ENCODE measurements around the gene ID4. TPM values are rescaled to one million over a fixed set of nuclear protein-coding genes. Genes with fewer than 3 reads are reported as not detected.

The ID4 gene
- total RNA-seq, 1 experiment from 2014 or later: 0.10 TPM

DNA sequence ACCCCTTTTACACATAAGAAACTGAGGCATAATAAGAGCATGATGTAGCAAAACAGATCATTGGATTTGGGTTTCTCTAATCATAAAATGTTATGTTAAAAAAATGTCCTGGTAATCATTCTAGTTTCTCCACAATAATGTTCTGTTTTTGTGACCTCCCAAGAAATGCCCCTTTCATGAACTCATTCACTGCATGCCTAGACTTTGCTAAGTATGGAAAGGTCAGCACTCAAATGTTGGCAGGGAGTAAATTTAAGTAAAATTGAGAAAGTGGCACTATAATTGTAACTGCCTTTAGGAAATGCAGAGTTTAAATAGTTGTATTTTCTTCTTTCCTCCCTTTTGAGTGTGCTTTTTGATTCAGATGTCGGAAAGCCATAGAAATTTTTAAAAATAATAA is 48.5 kb upstream of the ID4 start:
- Histone ChIP-seq H3K27me3 (ENCODE audit: insufficient read depth, low read length) (no peaks in the 10 kb centered on the region), H3K9me3 (ENCODE audit: control insufficient read depth in 1 of 2, insufficient read depth in 1 of 2, low read depth in 1 of 2, low read length in 2 of 2) (no peaks in the 10 kb centered on the region), H3K27ac (ENCODE audit: low read depth, low read length) (no peak overlapping the region), H3K9ac (ENCODE audit: low read length) (no peak overlapping the region), H3K4me2 (ENCODE audit: low read length) (no peak overlapping the region), H3K4me1 (ENCODE audit: control insufficient read depth in 1 of 2, insufficient read depth in 2 of 2, low read length in 2 of 2) (no peaks in the 10 kb centered on the region), H3K79me2 (ENCODE audit: insufficient read depth, low read length) (no peaks in the 10 kb centered on the region), H2AFZ (ENCODE audit: low read depth, low read length, poor library complexity, severe bottlenecking) (no peak overlapping the region), H3K36me3 (ENCODE audit: control insufficient read depth in 1 of 2, insufficient read depth in 2 of 2, low read length in 2 of 2) (no peaks in the 10 kb centered on the region), H3K4me3 (replicated peaks in 1 of 2; ENCODE audit: low read depth in 1 of 2, low read length in 2 of 2) (no peak overlapping the region), H4K20me1 (ENCODE audit: insufficient read depth) (no peaks in the 10 kb centered on the region), H3K9me2 (ENCODE audit: insufficient read depth) (no peaks in the 10 kb centered on the region)
- BruUV-seq (replicated peaks): no TSS peak
- intact Hi-C loops (cut with micrococcal nuclease): no loop called here
- TF ChIP-seq EGR1 (IDR thresholded peaks at IDR 0.05; ENCODE audit: low read depth) (no peak), EZH2phosphoT487 (IDR thresholded peaks at IDR 0.05; ENCODE audit: borderline replicate concordance) (no peak), TCF7L2 (IDR thresholded peaks at IDR 0.05; ENCODE audit: borderline replicate concordance, extremely low read depth, insufficient read depth, insufficient read length) (no peak), POLR2AphosphoS5 (IDR thresholded peaks at IDR 0.05; ENCODE audit: low read depth, low read length) (no peak), YY1 (IDR thresholded peaks at IDR 0.05; ENCODE audit: extremely low read depth, insufficient replicate concordance, low read depth, low read length) (no peak), EZH2 (IDR thresholded peaks at IDR 0.05) (no peak), RAD21 (IDR thresholded peaks at IDR 0.05; ENCODE audit: low read depth) (no peak), CBX3 (IDR thresholded peaks at IDR 0.05; ENCODE audit: low read depth) (no peak)
- TF ChIP-seq, protein P1, sequence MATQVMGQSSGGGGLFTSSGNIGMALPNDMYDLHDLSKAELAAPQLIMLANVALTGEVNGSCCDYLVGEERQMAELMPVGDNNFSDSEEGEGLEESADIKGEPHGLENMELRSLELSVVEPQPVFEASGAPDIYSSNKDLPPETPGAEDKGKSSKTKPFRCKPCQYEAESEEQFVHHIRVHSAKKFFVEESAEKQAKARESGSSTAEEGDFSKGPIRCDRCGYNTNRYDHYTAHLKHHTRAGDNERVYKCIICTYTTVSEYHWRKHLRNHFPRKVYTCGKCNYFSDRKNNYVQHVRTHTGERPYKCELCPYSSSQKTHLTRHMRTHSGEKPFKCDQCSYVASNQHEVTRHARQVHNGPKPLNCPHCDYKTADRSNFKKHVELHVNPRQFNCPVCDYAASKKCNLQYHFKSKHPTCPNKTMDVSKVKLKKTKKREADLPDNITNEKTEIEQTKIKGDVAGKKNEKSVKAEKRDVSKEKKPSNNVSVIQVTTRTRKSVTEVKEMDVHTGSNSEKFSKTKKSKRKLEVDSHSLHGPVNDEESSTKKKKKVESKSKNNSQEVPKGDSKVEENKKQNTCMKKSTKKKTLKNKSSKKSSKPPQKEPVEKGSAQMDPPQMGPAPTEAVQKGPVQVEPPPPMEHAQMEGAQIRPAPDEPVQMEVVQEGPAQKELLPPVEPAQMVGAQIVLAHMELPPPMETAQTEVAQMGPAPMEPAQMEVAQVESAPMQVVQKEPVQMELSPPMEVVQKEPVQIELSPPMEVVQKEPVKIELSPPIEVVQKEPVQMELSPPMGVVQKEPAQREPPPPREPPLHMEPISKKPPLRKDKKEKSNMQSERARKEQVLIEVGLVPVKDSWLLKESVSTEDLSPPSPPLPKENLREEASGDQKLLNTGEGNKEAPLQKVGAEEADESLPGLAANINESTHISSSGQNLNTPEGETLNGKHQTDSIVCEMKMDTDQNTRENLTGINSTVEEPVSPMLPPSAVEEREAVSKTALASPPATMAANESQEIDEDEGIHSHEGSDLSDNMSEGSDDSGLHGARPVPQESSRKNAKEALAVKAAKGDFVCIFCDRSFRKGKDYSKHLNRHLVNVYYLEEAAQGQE (IDR thresholded peaks at IDR 0.05; ENCODE audit: low read depth): no peak
- TF ChIP-seq, protein P2, sequence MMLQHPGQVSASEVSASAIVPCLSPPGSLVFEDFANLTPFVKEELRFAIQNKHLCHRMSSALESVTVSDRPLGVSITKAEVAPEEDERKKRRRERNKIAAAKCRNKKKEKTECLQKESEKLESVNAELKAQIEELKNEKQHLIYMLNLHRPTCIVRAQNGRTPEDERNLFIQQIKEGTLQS (IDR thresholded peaks at IDR 0.05): no peak
- TF ChIP-seq, protein P3, sequence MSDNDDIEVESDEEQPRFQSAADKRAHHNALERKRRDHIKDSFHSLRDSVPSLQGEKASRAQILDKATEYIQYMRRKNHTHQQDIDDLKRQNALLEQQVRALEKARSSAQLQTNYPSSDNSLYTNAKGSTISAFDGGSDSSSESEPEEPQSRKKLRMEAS (IDR thresholded peaks at IDR 0.05): no peak
- TF ChIP-seq, protein P4, sequence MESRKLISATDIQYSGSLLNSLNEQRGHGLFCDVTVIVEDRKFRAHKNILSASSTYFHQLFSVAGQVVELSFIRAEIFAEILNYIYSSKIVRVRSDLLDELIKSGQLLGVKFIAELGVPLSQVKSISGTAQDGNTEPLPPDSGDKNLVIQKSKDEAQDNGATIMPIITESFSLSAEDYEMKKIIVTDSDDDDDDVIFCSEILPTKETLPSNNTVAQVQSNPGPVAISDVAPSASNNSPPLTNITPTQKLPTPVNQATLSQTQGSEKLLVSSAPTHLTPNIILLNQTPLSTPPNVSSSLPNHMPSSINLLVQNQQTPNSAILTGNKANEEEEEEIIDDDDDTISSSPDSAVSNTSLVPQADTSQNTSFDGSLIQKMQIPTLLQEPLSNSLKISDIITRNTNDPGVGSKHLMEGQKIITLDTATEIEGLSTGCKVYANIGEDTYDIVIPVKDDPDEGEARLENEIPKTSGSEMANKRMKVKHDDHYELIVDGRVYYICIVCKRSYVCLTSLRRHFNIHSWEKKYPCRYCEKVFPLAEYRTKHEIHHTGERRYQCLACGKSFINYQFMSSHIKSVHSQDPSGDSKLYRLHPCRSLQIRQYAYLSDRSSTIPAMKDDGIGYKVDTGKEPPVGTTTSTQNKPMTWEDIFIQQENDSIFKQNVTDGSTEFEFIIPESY (IDR thresholded peaks at IDR 0.05; ENCODE audit: extremely low read depth, insufficient replicate concordance, low read length): no peak
- no peak for DNase-seq (ENCODE audit: low read depth, low spot score)
- POLR2A ChIA-PET: no interaction called here
- CTCF ChIA-PET: no interaction called here
- no peak for ATAC-seq
- RAD21 ChIA-PET (ENCODE audit: low non-redundant PET in 1 of 2, low total read pairs in 2 of 2, uncharacterized antibody in 2 of 2, unreplicated experiment in 2 of 2): no interaction called here

All from HCT116 (cell line).